Activated CD8-positive, alpha-beta T cell treated with anti-CD3 and anti-CD28 coated beads for 36 hours (primary cell): Measurements from ENCODE around the gene ELOVL4. TPM values are rescaled to one million over a fixed set of nuclear protein-coding genes. Genes with fewer than 3 reads are reported as not detected.
A peak's percentile ranks its signal among the peaks of the same experiment; 100 is the strongest.

Experiments used
- ATAC-seq: fragments of 200-7000 bp; cut with Tn5 transposase; one replicate; pipeline ENCODE4 v1.10.0; 2021; ENCODE audit warnings: mild to moderate bottlenecking, moderate library complexity
- CTCF ChIA-PET: fragments of 350-600 bp; sonication (Branson Sonifier 250); formaldehyde crosslinking; loops from one replicate; lab custom pipeline; 2021; ENCODE audit warnings: antibody characterized with exemption; lab: Charles Lee
- POLR2A ChIA-PET: fragments of 350-600 bp; sonication (Branson Sonifier 250); formaldehyde crosslinking; loops from one replicate; lab custom pipeline; 2021; ENCODE audit warnings: antibody characterized with exemption; lab: Charles Lee
- DNase-seq: peaks from one replicate; pipeline ENCODE4 v3.0.0-alpha.2; 2020
- H3K27ac Mint-ChIP-seq: one replicate; pipeline ENCODE4 v1.8.0; 2021; ENCODE audit warnings: mild to moderate bottlenecking, mixed read lengths
- H3K27me3 Mint-ChIP-seq: one replicate; pipeline ENCODE4 v1.8.0; 2021; ENCODE audit warnings: mixed read lengths
- H3K36me3 Mint-ChIP-seq: one replicate; pipeline ENCODE4 v1.8.0; 2021; ENCODE audit warnings: low read depth, mixed read lengths
- H3K4me1 Mint-ChIP-seq: one replicate; pipeline ENCODE4 v1.8.0; 2021; ENCODE audit warnings: low read depth, mixed read lengths
- H3K4me3 Mint-ChIP-seq: one replicate; pipeline ENCODE4 v1.8.0; 2021; ENCODE audit warnings: mild to moderate bottlenecking, moderate library complexity, mixed read lengths
- H3K9me3 Mint-ChIP-seq: one replicate; pipeline ENCODE4 v1.8.0; 2021; ENCODE audit warnings: mixed read lengths
- CTCF ChIP-seq: fragments of 200-600 bp; IDR thresholded peaks from one replicate; pipeline ENCODE4 v1.8.0; 2022; ENCODE audit warnings: antibody characterized with exemption, mild to moderate bottlenecking
- intact Hi-C: fragments of 100-400 bp; cut with micrococcal nuclease; formaldehyde crosslinking; loops from one replicate; pipeline ENCODE4 v1.10.0; 2022
- total RNA-seq, 2 experiments: library from RNA; stranded (reverse); gene quantifications; one replicate each; pipeline ENCODE4 v1.2.3, GENCODE V29; 2021

The ELOVL4 gene
- total RNA-seq, 2 experiments from 2014 or later, result 1.4 to 1.7 TPM

GRCh38 chr6:79872303-79872702 is 75.0 kb downstream of the ELOVL4 start:
- no peak for DNase-seq
- H3K4me1 Mint-ChIP-seq, result peaks cover 9% of the 10 kb centered on the region
- H3K36me3 Mint-ChIP-seq, result no peaks in the 10 kb centered on the region
- POLR2A ChIA-PET, result no interaction called here
- intact Hi-C loops, result no loop called here
- H3K9me3 Mint-ChIP-seq, result no peaks in the 10 kb centered on the region
- H3K4me3 Mint-ChIP-seq, result no peak overlapping the region
- peaks cover 10% of the 10 kb centered on the region for H3K27me3 Mint-ChIP-seq
- H3K27ac Mint-ChIP-seq, result no peak overlapping the region
- no peak for TF ChIP-seq CTCF
- CTCF ChIA-PET, result interaction anchor here (0.9 to 1.9 kb wide), 4 partner anchors 74 to 154 kb away, joined by 4 to 6 read pairs (median 5); no protein-coding TSS in a partner anchor
- no peak for ATAC-seq

GRCh38 chr6:79869600-79870084 is 77.7 kb downstream of the ELOVL4 start:
- POLR2A ChIA-PET, result no interaction called here
- Mint-ChIP-seq H3K4me3 (peak overlapping the region; percentile 12), H3K4me1 (peaks cover 9% of the 10 kb centered on the region), H3K27ac (peak overlapping the region; percentile 47), H3K9me3 (no peaks in the 10 kb centered on the region), H3K36me3 (no peaks in the 10 kb centered on the region), H3K27me3 (peaks cover 4% of the 10 kb centered on the region)
- peak; percentile 100 for ATAC-seq
- DNase-seq, result peak; percentile 84
- intact Hi-C loops, result loop anchor here (2.0 kb wide), 1 partner anchor 93 kb away; no protein-coding TSS in a partner anchor
- TF ChIP-seq CTCF, result peak; percentile 79
- CTCF ChIA-PET, result interaction anchor here (0.7 to 3.1 kb wide), 40 partner anchors 9 to 653 kb away, joined by 3 to 24 read pairs (median 5); partner anchors contain the start of genes BCKDHB and ELOVL4

GRCh38 chr6:79869184-79869583 is 78.2 kb downstream of the ELOVL4 start:
- no peaks in the 10 kb centered on the region for H3K27me3 Mint-ChIP-seq
- no peak overlapping the region for H3K4me3 Mint-ChIP-seq
- peaks cover 9% of the 10 kb centered on the region for H3K4me1 Mint-ChIP-seq
- ChIA-PET POLR2A (no interaction called here), CTCF (interaction anchor here (0.9 to 3.1 kb wide), 40 partner anchors 8 to 654 kb away, joined by 3 to 24 read pairs (median 6); partner anchors contain the start of genes BCKDHB and ELOVL4)
- DNase-seq (no peak), ATAC-seq (no peak)
- H3K36me3 Mint-ChIP-seq, result no peaks in the 10 kb centered on the region
- H3K27ac Mint-ChIP-seq, result no peak overlapping the region
- H3K9me3 Mint-ChIP-seq, result no peaks in the 10 kb centered on the region
- intact Hi-C loops, result loop anchor here (2.0 kb wide), 1 partner anchor 92 kb away; no protein-coding TSS in a partner anchor
- no peak for TF ChIP-seq CTCF

- Mint-ChIP-seq H3K27ac (no peak overlapping the region), H3K4me3 (no peak overlapping the region), H3K4me1 (peaks cover 9% of the 10 kb centered on the region), H3K27me3 (no peaks in the 10 kb centered on the region), H3K36me3 (no peaks in the 10 kb centered on the region), H3K9me3 (no peaks in the 10 kb centered on the region)
- ChIA-PET CTCF (interaction anchor here (0.6 to 3.1 kb wide), 29 partner anchors 8 to 302 kb away, joined by 3 to 24 read pairs (median 5); partner anchors contain the start of gene ELOVL4), POLR2A (no interaction called here)
- DNase-seq (peak; percentile 44), ATAC-seq (peak; percentile 31)
- TF ChIP-seq CTCF, result peak; percentile 81
- intact Hi-C loops, result loop anchor here (2.0 kb wide), 1 partner anchor 91 kb away; no protein-coding TSS in a partner anchor
These were observed 79.1 kb downstream of the ELOVL4 start for GRCh38 chr6:79868098-79868722.

Other genes starting within 250 kb of the ELOVL4 start
- gene TTK, start 57.1 kb upstream of the ELOVL4 start, total RNA-seq, result 10 to 100 TPM; 31.6 to 36.8 TPM
- gene BCKDHB, start 159.1 kb upstream of the ELOVL4 start, total RNA-seq, result 10 to 100 TPM; 17.8 to 19.3 TPM